ENCODE results near the gene C4orf50. TPM values are rescaled to one million over a fixed set of nuclear protein-coding genes. Genes with fewer than 3 reads are reported as not detected.

The C4orf50 gene
- total and polyA plus RNA-seq, 10 of the 15 experiments (the other 5 are each of a cell fraction or from before 2014, with no cell fraction given) = 0.04 to 0.09 (median 0.05) TPM; not detected in 3

DNA sequence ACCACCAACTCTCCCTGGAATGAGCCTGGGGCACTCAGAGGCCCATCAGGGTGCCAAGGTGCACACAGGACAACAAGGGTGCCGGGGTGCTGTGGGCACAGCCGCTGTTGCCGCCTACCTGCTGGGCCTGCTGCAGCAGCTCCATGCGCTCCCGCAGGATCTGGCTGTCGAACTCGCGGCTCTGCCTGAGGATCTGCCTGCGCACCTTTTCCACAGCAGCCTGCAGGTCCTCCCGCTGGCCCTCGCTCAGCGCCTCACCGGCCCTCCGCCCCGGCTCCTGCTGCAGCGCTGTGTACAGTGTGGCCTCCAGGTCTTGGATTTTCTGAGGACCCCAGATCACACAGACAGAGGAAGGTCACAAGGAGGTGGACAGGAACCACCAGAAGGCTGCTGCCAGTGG, 17.6 kb upstream of the C4orf50 start:
- Histone ChIP-seq H3K79me2 (ENCODE audit: control insufficient read depth, insufficient read depth, low read length) (no peaks in the 10 kb centered on the region), H2AFZ (ENCODE audit: control insufficient read depth, low read depth, low read length) (no peak overlapping the region), H3K9me3 (replicated peaks; ENCODE audit: control insufficient read depth, insufficient read depth, low read length) (no peaks in the 10 kb centered on the region), H3K4me1 (ENCODE audit: control insufficient read depth, insufficient read depth, low read length) (peaks cover under 1% of the 10 kb centered on the region; the same call in 1 of the 2 replicates), H4K20me1 (ENCODE audit: control insufficient read depth, insufficient read depth) (no peaks in the 10 kb centered on the region), H3K36me3 (ENCODE audit: control insufficient read depth in 2 of 2, insufficient read depth in 2 of 2, low read length in 1 of 2) (no peaks in the 10 kb centered on the region), H3K4me3 (no peak overlapping the region), H3K4me2 (ENCODE audit: control insufficient read depth, insufficient read depth) (no peak overlapping the region), H3K9ac (ENCODE audit: control insufficient read depth, insufficient read depth, low read length) (no peak overlapping the region), H3K27ac (ENCODE audit: control insufficient read depth, insufficient read depth) (no peak overlapping the region), H3K27me3 (replicated peaks in 1 of 2; ENCODE audit: control insufficient read depth in 2 of 2, insufficient read depth in 2 of 2, low read length in 1 of 2) (no peaks in the 10 kb centered on the region; a peak in 1 of 4 replicates)
- FAIRE-seq (no peak), ATAC-seq (no peak), DNase-seq (ENCODE audit: low read depth, low spot score) (no peak)
- ChIA-PET RAD21 (ENCODE audit: unreplicated experiment) (no interaction called here), CTCF (no interaction called here), POLR2A (no interaction called here), SMC1A (ENCODE audit: uncharacterized antibody, unreplicated experiment) (no interaction called here)
- in situ Hi-C loops (cut with MboI) (no loop called here), intact Hi-C loops (cut with micrococcal nuclease; ENCODE audit: unreplicated experiment) (no loop called here)
- 71% methylated on average over 16 of the region's 16 CpGs for WGBS (ENCODE audit: insufficient coverage, insufficient replicate concordance, low lambda C conversion rate, missing lambda C conversion rate)
- TF ChIP-seq, protein P1, sequence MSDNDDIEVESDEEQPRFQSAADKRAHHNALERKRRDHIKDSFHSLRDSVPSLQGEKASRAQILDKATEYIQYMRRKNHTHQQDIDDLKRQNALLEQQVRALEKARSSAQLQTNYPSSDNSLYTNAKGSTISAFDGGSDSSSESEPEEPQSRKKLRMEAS (IDR thresholded peaks at IDR 0.05; ENCODE audit: low read depth, low read length) = no peak
- TF ChIP-seq, protein P2, sequence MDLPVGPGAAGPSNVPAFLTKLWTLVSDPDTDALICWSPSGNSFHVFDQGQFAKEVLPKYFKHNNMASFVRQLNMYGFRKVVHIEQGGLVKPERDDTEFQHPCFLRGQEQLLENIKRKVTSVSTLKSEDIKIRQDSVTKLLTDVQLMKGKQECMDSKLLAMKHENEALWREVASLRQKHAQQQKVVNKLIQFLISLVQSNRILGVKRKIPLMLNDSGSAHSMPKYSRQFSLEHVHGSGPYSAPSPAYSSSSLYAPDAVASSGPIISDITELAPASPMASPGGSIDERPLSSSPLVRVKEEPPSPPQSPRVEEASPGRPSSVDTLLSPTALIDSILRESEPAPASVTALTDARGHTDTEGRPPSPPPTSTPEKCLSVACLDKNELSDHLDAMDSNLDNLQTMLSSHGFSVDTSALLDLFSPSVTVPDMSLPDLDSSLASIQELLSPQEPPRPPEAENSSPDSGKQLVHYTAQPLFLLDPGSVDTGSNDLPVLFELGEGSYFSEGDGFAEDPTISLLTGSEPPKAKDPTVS (IDR thresholded peaks at IDR 0.05; ENCODE audit: low read depth, low read length) = no peak
- TF ChIP-seq, protein P3, sequence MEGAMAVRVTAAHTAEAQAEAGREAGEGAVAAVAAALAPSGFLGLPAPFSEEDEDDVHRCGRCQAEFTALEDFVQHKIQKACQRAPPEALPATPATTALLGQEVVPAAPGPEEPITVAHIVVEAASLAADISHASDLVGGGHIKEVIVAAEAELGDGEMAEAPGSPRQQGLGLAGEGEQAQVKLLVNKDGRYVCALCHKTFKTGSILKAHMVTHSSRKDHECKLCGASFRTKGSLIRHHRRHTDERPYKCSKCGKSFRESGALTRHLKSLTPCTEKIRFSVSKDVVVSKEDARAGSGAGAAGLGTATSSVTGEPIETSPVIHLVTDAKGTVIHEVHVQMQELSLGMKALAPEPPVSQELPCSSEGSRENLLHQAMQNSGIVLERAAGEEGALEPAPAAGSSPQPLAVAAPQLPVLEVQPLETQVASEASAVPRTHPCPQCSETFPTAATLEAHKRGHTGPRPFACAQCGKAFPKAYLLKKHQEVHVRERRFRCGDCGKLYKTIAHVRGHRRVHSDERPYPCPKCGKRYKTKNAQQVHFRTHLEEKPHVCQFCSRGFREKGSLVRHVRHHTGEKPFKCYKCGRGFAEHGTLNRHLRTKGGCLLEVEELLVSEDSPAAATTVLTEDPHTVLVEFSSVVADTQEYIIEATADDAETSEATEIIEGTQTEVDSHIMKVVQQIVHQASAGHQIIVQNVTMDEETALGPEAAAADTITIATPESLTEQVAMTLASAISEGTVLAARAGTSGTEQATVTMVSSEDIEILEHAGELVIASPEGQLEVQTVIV (IDR thresholded peaks at IDR 0.05; ENCODE audit: borderline replicate concordance, partially characterized antibody) = no peak
- TF ChIP-seq NFYB (IDR thresholded peaks at IDR 0.05; ENCODE audit: insufficient read depth, low read depth, low read length) (no peak), NR2C2 (IDR thresholded peaks at IDR 0.05; ENCODE audit: borderline replicate concordance, control insufficient read depth, insufficient read length, low read depth) (no peak), SMAD5 (IDR thresholded peaks at IDR 0.05; ENCODE audit: low read depth) (no peak), TAF1 (IDR thresholded peaks at IDR 0.05; ENCODE audit: borderline replicate concordance, low read depth, low read length) (no peak), TCF3 (IDR thresholded peaks at IDR 0.05; ENCODE audit: borderline replicate concordance, insufficient read depth, low read depth, low read length) (no peak), IRF4 (IDR thresholded peaks at IDR 0.05; ENCODE audit: low read depth, low read length) (no peak), BACH1 (IDR thresholded peaks at IDR 0.05; ENCODE audit: borderline replicate concordance) (no peak), TARDBP (IDR thresholded peaks at IDR 0.05; ENCODE audit: borderline replicate concordance) (no peak), RUNX3 (IDR thresholded peaks at IDR 0.05; ENCODE audit: low read length) (no peak), TBL1XR1 (IDR thresholded peaks at IDR 0.05; ENCODE audit: low read depth, low read length) (no peak)
- BruUV-seq (replicated peaks) = no TSS peak

Data from GM12878 (cell line).